Stimulated activated CD4-positive, alpha-beta T cell treated with anti-CD3 and anti-CD28 coated beads, Interleukin-15, amount 100 ng/mL, for 24 hours (primary cell): ENCODE measurements around the gene SLC7A6.
"Not testable (repeated sequence)": the region's sequence is repeated elsewhere in the genome, so short reads cannot be mapped to it uniquely, and the experiment has no call there.

Source experiments
- DNase-seq: peaks from one replicate; pipeline ENCODE4 v3.0.0-alpha.2; 2020

SLC7A6 gene

DNA sequence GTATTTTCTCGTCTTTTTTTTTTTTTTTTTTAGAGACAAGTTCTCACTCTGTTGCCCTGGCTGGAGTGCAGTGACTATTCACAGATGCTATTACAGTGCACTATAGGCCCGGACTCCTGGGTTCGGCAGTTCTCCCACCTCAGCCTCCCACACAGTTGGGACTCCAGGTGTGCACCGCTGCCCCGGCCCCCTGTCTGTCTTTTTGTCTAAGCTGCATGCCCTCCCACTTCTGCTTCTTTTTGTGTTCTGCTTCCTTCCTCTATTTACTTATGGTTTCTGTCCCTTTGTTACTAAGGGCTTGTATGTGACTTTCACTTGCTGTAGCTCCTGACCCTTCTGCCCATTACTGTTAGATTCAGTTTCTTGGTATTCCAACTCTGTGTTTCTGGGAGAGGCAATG, 20.5 kb downstream of the SLC7A6 start:
- DNase-seq: peak; percentile 26

DNA sequence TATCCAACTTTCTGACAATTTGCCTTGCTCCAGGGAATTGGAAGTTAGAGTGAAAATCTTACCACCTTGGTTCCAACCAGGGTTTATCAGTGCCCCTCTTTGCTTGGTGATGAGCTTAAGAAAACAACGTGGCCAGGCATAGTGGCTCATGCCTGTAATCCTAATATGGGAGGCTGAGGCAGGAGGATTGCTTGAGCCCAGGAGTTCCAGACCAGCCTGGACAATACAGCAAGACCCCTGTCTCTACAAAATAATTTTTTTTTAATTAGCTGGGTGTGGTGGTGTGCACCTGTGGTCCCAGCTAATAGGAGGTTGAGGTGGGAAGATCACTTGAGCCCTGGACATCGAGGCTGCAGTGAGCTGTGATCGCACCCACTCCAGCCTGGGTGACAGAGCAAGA, 21.4 kb downstream of the SLC7A6 start:
- no peak for DNase-seq

DNA sequence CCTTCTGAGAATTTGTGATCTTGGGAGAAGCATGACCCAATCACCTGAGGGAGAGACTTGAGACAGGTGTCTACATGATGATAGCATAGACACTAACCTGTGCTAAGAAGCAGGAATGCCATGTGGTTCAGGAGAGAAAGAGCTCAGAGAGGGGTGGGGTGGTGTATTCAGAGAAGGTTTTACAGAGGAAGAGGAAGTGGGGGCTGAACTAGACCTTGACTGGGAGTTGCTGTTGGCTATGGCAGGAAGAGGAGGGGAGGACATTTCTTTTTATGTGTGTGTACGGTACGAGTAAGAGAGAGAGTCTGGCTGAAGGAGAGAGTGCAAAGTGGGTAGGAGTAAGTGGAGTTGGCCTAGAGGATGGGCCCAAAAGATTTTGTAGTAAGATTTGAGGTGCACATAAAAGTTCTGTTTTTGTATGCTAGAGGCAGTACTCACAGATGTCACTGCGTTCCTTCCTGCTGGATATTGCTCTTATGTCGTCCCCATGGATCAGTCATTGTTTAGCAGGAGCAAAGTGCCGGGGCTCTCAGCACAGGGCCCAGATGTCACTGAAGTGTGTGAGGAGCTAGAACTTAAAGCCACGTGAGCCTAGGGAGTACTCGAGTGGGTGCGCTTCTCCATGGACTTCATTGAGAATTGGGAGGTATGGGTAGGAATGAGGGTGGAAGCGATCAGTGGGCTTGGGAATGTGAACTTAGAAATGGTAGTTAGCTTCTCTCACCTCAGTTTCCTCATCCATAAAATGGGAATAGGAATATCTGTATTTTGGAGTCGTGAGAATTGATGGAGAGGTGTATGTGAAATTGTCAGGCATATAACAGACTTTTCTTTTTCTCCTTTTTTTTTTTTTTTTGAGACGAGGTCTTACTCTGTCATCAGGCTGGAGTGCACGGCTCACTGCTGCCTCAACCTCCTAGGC, 22.1 kb downstream of the SLC7A6 start:
- DNase-seq: no peak

DNA sequence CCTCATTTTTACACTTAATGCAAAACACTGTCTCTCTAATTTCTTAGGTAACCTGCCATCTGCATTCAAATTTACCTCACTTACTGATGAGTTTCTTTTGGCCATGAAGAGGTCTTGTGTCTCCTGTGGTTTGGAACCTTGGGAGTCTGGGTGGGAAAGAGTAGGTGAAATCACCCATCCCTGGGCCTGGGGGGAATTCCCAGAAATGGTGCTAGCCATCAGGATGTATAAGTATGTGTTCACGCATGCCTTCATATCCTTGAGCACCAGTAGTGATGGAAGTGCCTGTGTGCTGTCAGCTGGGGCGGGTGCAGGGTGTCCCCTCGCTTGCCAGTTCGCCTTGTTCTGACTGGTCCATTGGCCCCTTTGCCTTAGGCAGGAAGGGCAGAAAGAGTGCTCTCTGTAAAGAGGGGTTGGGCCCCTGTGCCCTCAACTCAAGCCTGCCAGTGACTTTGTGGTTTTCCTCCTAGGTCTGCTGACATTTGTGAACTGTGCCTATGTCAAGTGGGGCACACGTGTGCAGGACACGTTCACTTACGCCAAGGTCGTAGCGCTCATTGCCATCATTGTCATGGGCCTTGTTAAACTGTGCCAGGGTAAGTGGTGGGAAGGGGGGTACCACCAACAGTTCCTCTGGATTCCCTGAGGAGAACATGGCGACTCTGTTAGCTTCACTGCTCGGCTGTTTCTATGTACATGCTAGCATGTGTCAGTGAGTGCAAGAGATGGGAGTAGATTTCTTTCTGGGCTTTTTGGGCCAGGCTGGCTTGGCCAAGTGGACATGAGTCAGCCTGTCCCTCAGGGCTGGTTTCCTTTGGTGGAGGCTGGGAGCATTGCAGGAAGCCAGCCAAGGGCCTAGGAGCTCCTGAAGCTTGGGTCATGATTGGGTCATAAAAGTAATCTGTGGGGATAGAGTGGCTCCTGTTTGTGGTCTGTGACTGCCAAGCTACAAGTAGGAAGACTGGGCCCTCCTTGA, 23.2 kb downstream of the SLC7A6 start:
- DNase-seq: peak; percentile 44

DNA sequence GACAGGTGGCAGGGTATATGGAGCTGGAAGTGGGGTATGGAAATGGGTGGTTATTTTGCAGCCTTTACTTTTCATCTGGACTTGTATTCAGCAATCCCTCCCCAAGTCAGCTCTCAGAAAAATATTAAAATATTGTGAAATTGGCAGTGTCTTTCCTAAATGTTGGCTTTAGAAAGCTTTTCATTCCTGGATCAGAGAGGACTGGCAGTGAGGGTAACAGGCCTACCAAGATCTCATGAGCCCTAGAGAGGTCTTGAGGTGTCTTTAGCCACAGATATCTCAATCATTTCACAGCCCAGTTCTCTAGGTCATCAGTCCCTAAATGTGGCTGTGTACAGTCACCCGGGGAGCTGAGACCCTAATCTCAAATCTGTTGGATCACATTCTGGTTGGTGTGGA, 23.9 kb downstream of the SLC7A6 start:
- DNase-seq: no peak

DNA sequence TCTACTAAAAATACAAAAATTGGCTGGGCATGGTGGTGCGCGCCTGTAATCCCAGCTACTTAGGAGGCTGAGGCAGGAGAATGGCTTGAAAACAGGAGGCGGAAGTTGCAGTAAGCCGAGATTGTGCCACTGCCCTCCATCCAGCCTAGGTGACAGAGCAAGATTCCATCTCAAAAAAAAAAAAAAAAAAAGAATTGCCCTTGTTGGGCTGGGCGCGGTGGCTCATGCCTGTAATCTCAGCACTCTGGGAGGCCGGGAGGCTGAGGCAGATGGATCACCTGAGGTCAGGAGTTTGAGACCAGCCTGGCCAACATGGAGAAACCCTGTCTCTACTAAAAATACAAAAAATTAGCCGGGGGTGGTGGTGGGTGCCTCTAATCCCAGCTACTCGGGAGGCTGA, 24.5 kb downstream of the SLC7A6 start:
- DNase-seq: not testable (repeated sequence)

DNA sequence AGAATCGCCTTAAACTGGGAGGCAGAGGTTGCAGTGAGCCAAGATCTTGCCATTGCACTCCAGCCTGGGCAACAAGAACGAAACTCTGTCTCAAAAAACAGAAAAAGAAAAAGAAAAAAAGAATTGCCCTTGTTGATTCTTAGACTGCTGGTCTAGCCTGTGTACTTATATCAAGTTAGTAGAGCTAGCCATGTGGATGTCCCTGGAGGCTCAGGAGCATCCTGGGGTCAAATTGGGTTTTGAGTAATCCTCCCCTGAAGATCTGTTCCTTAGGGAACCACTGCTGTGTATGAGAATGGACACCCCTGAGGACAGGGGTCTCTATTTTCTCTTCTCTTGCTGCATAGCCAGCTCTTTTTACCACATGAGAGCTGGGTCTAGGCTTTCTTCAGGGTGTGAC, 24.9 kb downstream of the SLC7A6 start:
- DNase-seq: no peak

DNA sequence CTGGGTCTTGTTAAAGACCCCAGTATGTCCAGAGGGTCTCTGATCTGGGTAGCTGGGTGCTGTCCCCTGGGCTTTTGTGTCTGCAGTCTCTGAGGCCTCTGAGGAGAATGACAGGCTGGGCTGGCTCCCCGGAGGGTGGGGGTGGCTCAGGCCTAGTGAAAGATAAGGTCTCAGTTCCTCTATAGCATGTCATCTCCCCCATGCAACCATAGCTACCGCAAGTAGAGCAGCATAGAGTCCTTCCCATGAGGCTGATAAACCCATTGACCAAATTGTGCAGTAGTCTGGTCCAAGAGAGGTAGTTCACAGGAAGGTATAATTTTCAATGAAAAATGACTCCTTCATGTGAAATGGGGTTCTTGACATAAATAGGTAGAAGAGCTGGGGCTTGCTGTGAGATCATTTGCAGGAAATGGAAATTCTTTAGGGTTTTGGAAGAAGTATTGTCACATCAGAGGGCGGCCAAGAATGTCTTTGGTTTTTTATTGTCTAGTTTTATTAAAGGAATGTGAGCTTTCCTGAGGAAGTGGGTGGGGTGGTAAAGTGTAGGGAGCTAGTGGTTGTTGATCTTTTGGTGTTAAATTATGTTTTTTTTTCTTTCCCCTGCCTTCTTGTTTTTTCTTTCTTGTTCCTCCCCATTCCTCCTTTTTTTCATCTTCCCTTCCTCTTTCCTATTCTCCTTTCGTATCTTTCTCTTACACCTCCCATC, 25.4 kb downstream of the SLC7A6 start:
- peak; percentile 78 for DNase-seq

DNA sequence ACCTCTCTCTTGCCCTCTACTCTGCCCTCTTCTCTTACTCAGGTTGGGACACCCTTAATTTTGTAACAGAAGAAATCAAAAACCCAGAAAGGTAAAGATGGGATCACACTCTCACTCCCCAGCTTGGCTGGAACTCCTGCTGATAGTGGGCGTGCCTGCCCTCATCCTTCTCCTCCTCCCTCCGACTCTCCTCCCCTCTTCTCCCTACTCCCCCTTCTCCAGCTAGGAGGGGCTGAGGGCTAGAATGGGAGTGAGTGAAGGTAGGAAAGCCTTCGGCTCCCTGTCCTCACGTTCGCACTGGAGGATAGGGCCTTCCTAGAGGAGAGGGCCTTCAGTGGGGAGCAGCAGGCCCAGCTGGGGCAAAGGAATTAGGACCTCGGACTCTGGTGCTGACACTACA, 26.1 kb downstream of the SLC7A6 start:
- no peak for DNase-seq

DNA sequence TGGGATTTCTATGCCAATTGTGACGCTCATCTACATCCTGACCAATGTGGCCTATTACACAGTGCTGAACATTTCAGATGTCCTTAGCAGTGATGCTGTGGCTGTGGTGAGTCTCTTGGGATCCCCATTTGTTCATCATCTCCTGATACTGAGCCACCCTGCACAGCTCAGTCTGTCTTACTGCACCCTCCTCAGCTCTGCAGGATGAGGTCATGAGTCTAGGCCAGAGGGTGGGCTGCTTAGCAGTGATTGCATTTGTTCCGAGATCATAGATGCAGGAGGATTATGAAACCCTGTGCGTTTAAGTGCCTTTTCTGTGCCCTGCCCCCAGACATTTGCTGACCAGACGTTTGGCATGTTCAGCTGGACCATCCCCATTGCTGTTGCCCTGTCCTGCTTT, 26.9 kb downstream of the SLC7A6 start:
- no peak for DNase-seq

DNA sequence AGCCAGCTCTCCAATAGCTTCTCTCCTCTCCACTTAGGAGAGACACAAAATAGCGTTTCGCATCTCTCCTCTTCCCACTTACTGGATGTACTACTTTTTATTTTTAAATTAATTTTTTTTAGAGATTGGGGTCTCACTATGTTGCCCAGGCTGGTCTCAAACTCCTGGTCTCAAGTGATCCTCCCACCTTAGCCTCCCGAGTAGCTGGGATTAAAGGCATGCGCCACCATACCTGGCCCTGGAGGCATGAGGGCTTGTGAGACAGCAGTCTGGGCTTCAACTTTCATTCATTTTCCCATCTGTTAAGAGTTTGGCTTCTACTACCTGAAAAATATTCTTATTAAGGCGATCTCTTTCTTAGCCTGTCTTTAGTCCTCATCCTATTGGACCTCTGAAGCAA, 28.1 kb downstream of the SLC7A6 start:
- DNase-seq: no peak

DNA sequence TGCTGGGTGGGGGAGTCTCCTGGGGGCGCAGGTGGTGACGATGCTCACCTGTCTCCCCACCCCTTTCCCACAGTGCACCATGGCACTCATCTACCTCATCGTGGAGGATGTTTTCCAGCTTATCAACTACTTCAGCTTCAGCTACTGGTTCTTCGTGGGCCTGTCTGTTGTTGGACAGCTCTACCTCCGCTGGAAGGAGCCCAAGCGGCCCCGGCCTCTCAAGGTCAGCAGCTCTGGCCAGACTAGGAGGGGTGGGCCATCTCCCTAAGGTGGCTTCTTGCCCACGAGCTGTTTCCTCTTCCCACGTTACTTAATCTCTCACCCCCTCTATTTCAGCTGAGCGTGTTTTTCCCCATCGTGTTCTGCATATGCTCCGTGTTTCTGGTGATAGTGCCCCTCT, 32.0 kb downstream of the SLC7A6 start:
- DNase-seq: no peak

DNA sequence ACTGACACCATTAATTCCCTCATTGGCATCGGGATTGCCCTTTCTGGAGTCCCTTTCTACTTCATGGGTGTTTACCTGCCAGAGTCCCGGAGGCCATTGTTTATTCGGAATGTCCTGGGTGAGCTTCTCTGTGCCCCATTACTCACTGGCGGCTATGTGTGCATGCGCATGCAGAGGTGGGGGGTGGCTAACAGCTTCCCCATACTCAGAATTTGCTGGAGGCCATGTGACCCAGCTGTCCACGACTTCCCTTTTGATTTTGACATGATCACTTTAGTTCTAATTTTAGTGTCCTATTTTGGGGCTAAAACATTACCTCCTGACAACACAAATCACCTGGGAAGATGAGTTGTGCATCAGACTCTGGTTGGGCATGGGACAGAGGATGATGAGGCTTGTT, 32.4 kb downstream of the SLC7A6 start:
- no peak for DNase-seq

DNA sequence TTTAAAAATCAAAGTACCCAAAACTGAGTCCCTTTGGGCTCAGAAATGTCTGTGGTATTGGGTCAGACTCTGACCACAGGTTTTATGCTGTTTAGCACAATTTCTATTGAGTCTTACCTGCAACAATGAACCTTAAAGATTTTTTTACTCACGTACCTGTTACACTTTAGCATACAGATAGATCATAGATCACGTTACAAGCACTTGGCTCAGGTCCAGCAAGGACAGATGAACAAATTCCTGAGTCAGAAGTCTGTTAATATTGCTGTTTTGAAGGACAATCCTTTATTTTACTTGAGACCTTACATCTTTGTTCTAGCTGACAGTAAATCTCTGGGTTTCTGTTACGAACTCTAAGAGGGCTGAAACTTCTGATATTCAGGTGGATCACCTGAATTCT, 33.6 kb downstream of the SLC7A6 start:
- DNase-seq: no peak

DNA sequence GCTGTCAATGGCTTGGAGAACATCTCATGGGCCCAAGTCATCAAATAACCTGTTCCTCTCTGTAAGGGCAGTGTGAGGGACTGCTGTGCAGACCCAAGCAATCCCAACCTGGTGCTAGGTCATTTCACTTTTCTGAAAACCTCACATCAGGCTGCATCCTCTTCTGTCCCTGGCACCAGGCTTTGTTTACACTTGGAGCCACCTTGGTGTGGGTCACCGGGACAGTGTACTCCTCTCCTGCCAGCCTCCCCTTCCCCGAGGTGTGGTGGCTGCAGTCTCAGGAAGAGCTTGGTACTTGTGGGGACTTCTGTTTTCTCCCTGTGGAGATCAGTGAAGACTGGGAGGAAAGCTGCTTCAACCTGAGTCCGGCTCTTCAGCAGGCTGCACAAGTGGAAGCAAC, 34.0 kb downstream of the SLC7A6 start:
- DNase-seq: no peak

DNA sequence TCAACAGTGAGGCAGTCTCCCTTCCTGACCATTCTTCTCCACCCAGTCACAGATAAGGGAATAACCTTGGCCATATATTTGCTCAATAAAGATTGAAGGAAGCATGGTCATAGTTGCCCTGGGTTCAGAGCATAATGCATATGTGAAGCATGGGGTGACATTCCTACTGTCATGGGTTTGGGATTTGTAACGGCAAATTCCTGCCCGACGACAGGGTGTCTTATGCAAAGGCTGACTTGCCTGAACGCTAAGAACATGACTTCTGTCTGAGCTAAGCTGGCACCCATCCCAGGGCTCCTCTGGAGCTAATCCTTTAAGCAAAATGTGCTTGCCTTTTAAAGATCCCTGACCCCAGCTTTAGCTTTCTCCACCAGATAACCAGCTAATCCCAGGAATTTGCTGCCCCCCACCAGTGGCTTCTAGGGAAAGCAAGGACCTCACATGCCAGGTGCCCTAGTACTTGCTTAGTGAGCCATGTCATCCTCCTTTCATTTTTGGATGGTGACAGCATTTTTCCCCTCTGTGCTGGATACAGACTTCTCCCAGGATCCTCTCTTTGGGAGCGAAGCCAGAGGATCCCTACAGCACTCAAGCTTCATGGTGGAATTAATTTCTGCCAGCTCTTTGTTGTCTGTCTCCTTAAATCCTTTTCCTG, 34.7 kb downstream of the SLC7A6 start:
- DNase-seq: no peak

DNA sequence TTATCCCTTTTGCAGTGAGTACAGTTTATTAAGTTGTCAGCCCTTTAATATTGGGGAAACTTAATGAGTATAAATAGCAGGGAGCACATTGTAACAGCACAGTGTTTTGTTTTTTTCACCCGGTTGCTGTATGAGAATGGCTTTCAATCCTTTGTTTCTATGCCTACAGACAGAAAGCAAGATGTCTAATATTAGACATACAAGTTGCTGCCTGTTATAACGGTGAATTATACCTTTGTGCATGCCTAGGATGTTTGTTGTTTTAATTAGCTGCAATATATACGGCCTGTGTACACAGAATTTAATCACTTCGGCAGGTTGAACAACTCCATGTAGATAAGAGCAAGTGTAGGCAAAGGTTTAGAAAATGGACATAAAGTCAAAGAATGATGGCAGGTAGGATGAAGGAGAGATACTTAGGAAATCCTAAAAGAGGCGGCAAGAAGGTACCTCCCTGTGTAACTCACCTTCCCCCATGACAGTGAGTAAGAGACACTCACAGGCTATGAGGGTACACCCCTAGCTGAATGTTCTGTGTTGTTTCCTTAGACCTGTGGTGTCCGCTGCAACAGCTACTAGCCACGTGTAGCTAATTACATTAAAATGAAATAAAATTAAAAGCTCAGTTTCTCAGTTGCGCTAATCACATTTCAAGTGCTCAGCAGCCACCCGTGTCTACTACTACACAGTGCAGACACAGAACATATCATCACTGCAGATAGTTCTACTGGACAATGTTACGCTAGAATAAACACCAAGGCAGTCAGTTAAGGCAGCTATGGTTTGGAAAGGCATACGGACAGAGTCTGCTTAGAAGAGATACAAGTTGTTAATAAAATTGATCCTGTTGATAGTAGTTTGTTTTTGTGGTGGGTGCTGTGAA, 35.5 kb downstream of the SLC7A6 start:
- DNase-seq: no peak

DNA sequence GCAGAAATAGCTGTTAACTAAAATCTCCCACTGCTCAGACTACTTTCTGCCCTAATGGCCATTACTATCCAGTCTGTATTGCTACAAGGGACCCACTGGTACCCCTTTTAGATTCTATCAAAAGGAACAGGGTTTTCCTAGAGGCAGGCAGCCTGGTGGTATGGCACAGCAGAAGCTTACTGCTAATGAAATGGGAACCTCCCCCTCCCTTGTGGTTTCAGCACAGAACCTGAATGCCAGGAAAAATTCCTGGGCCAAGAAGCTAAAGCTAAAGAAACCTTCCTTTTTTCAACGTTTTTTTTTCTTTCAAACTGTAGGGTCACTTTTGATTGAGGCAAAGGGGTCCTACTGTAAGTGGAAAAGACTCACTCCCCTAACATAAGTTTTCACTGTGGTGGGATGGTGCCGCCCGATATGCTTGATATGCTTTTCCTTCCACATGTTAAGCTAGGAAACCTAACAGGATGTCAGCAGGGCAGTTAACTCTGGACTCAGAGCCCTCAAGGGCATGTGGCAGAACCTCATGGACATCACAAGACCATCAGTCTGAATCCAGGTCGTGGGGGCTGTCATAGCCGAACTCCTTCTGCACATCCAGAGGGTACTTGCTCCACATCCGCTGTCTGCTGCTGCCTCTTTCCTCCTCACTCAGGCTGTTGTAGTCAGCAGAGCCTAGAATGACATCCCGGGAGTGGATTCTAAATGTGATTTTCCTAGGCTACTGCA, 36.6 kb downstream of the SLC7A6 start:
- DNase-seq: no peak

DNA sequence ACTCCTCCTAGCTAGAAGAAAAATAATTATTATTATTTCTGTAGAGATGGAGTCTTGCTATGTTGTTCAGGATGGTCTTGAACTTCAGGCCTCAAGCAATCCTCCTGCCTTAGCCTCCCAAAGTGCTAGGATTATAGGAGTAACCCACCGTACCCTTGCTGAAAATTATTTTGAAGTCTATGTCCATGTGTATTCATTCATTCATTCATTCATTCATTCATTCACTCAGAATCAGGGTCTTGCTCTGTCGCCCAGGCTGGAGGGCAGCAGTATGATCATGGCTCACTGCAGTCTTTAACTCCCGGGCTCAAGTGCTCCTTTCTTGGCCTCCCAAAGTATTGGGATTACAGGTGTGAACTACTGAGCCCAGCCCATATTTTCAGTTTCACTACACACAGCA, 42.3 kb downstream of the SLC7A6 start:
- DNase-seq: no peak

DNA sequence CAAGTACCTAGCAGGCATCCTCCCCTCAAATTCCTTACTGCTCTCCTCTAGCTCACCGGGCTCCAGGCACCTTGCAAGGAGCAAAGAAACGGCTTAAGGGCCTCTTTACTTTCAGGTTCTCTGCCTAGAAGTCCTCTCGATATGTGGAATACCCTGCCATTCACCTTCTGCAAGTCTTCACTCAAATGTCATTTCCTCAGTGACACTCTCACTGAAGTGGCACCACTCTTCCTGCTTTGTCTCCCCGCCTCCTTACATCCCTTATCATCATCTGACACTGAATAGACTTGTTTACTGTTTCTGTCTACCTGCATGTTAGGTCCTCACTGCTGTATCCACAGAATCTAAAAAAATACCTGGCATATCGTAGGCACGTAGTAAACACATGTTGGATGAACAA, 45.5 kb downstream of the SLC7A6 start:
- DNase-seq: no peak

DNA sequence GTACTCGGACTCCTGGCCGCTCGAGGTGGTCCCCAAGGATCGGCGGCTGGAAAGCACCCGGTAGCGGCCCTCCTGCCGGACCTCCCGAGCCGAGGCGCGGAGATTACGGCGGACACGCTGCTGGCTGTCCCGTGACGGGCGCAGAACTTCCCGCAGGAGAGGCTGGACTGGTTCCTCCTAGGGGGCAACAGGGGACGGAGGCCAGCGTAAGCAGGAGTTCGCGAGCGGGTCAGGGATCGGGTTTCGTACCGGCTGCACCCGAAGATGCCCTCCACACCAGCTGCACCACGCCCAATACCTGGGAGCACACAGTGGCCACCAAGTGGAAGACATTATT, 46.1 kb downstream of the SLC7A6 start:
- DNase-seq: no peak
